HCT116 (cell line): Measurements from ENCODE around the gene PLGRKT. TPM values are rescaled to one million over a fixed set of nuclear protein-coding genes. Genes with fewer than 3 reads are reported as not detected.

ENCODE experiments used
- ATAC-seq: fragments of 200-7000 bp; cut with Tn5 transposase; 2 replicates; pipeline ENCODE4 v1.9.1; 2020; ENCODE audit warnings: mild to moderate bottlenecking, moderate library complexity
- BruUV-seq: library from RNA; stranded (reverse); fragments of 400-500 nt; replicated peaks from 2 replicates; lab custom pipeline; 2021; lab: Mats Ljungman, UMichigan
- CTCF ChIA-PET: fragments of 300-600 bp; sonication (Branson Sonifier 250); formaldehyde crosslinking; loops from one replicate; lab custom pipeline; 2021; ENCODE audit warnings: antibody characterized with exemption; lab: Charles Lee
- POLR2A ChIA-PET: fragments of 300-600, 350-600 bp; sonication (Branson Sonifier 250); formaldehyde crosslinking; loops from one replicate; lab custom pipeline; 2021; ENCODE audit warnings: antibody characterized with exemption; lab: Charles Lee
- RAD21 ChIA-PET, 2 experiments: fragments of 300-600 bp; sonication (Branson Sonifier 250); formaldehyde crosslinking; loops; one replicate each; lab custom pipeline; 2023; ENCODE audit warnings: low total read pairs in 2 of 2; ENCODE audit not compliant: uncharacterized antibody in 2 of 2, unreplicated experiment in 2 of 2, low non-redundant PET in 1 of 2; lab: Charles Lee
- DNase-seq: peaks from one replicate; pipeline ENCODE4 v3.0.0-alpha.2; 2010; ENCODE audit warnings: low read depth, low spot score
- H2AFZ ChIP-seq: fragments of 200-600 bp; shearing (Covaris generic), sonication (generic); 2 replicates; pipeline ENCODE4 v1.6.1; 2017; ENCODE audit warnings: low read depth, mixed run types, mixed read lengths, antibody characterized with exemption, low read length; ENCODE audit not compliant: poor library complexity, severe bottlenecking
- H3K27ac ChIP-seq: 2 replicates; pipeline ENCODE4 v1.5.1; 2012; ENCODE audit warnings: low read depth, low read length
- H3K27me3 ChIP-seq: fragments of 200-600 bp; sonication (generic); 2 replicates; pipeline ENCODE4 v1.6.1; 2016; ENCODE audit warnings: mixed run types, low read length, mixed read lengths; ENCODE audit not compliant: insufficient read depth
- H3K36me3 ChIP-seq, 2 experiments: fragments of 200-500 bp in 1 of 2; fragments of 200-600 bp in 1 of 2; sonication (Bioruptor generic) in 1 of 2; sonication (generic) in 1 of 2; 2 replicates each; pipeline versions ENCODE4 v1.5.1 to v1.6.1; 2014 to 2016; ENCODE audit warnings: low read length in 2 of 2, inconsistent platforms in 1 of 2, mixed read lengths in 1 of 2, mixed run types in 1 of 2; ENCODE audit not compliant: insufficient read depth in 2 of 2, control insufficient read depth in 1 of 2
- H3K4me1 ChIP-seq, 2 experiments: fragments of 200-600 bp in 1 of 2; sonication (generic) in 1 of 2; 2 replicates each; pipeline versions ENCODE4 v1.5.1 to v1.6.1; 2012 to 2017; ENCODE audit warnings: low read length in 2 of 2, inconsistent platforms in 1 of 2, mild to moderate bottlenecking in 1 of 2, mixed read lengths in 1 of 2, mixed run types in 1 of 2, moderate library complexity in 1 of 2; ENCODE audit not compliant: insufficient read depth in 2 of 2, control insufficient read depth in 1 of 2
- H3K4me2 ChIP-seq: fragments of 200-600 bp; sonication (generic); 2 replicates; pipeline ENCODE4 v1.6.1; 2017; ENCODE audit warnings: mixed run types, low read length, mixed read lengths
- H3K4me3 ChIP-seq, 2 experiments: fragments of 200-600 bp in 1 of 2; sonication (generic) in 1 of 2; replicated peaks in 1 of 2; 2 replicates each; pipeline ENCODE4 v1.5.1; 2011 to 2016; ENCODE audit warnings: low read length in 2 of 2, control low read depth in 1 of 2, low read depth in 1 of 2, mild to moderate bottlenecking in 1 of 2, mixed read lengths in 1 of 2, mixed run types in 1 of 2
- H3K79me2 ChIP-seq: fragments of 200-600 bp; sonication (generic); 2 replicates; pipeline ENCODE4 v1.6.1; 2017; ENCODE audit warnings: mild to moderate bottlenecking, mixed run types, low read length, moderate library complexity, mixed read lengths; ENCODE audit not compliant: insufficient read depth
- H3K9ac ChIP-seq: fragments of 200-600 bp; sonication (generic); 2 replicates; pipeline ENCODE4 v1.6.1; 2016; ENCODE audit warnings: low read length, mixed read lengths
- H3K9me2 ChIP-seq: fragments of 200-600 bp; sonication (generic), shearing (Covaris generic); 2 replicates; pipeline ENCODE4 v1.6.1; 2017; ENCODE audit warnings: mixed run types, mild to moderate bottlenecking, moderate library complexity; ENCODE audit not compliant: insufficient read depth
- H3K9me3 ChIP-seq, 2 experiments: fragments of 200-500 bp in 1 of 2; fragments of 200-600 bp in 1 of 2; sonication (Bioruptor generic) in 1 of 2; sonication (generic) in 1 of 2; 2 replicates each; pipeline ENCODE4 v1.6.1; 2014 to 2017; ENCODE audit warnings: low read length in 2 of 2, mixed read lengths in 2 of 2, inconsistent platforms in 1 of 2, low read depth in 1 of 2, mild to moderate bottlenecking in 1 of 2, mixed run types in 1 of 2, moderate library complexity in 1 of 2; ENCODE audit not compliant: control insufficient read depth in 1 of 2, insufficient read depth in 1 of 2
- H4K20me1 ChIP-seq: fragments of 200-600 bp; sonication (generic), shearing (Covaris generic); 2 replicates; pipeline ENCODE4 v1.6.1; 2017; ENCODE audit warnings: mixed run types, mild to moderate bottlenecking, moderate library complexity; ENCODE audit not compliant: insufficient read depth
- CBX3 ChIP-seq: IDR thresholded peaks from 2 replicates; pipeline ENCODE4 v1.6.1; 2012; ENCODE audit warnings: low read depth
- CEBPB ChIP-seq: IDR thresholded peaks from 2 replicates; pipeline ENCODE4 v1.6.1; 2012; ENCODE audit warnings: low read depth
- FOSL1 ChIP-seq: IDR thresholded peaks from 2 replicates; pipeline ENCODE4 v1.6.1; 2012; ENCODE audit warnings: low read depth
- JUND ChIP-seq: IDR thresholded peaks from 2 replicates; pipeline ENCODE4 v1.6.1; 2012
- POLR2A ChIP-seq: IDR thresholded peaks from 2 replicates; pipeline ENCODE4 v1.7.0; 2011; ENCODE audit warnings: borderline replicate concordance; ENCODE audit not compliant: insufficient read depth, insufficient read length; ENCODE audit errors: extremely low read depth
- POLR2AphosphoS5 ChIP-seq: IDR thresholded peaks from 2 replicates; pipeline ENCODE4 v1.6.1; 2011; ENCODE audit warnings: mild to moderate bottlenecking, low read depth, low read length, moderate library complexity
- SP1 ChIP-seq: IDR thresholded peaks from 2 replicates; pipeline ENCODE4 v1.6.1; 2012; ENCODE audit warnings: low read depth
- TCF7L2 ChIP-seq: IDR thresholded peaks from 2 replicates; pipeline ENCODE4 v1.7.0; 2011; ENCODE audit warnings: borderline replicate concordance, inconsistent platforms; ENCODE audit not compliant: insufficient read depth, insufficient read length; ENCODE audit errors: extremely low read depth
- YY1 ChIP-seq: IDR thresholded peaks from 2 replicates; pipeline ENCODE4 v1.6.1; 2011; ENCODE audit warnings: low read length, low read depth, moderate library complexity, mild to moderate bottlenecking; ENCODE audit not compliant: insufficient replicate concordance; ENCODE audit errors: extremely low read depth
- intact Hi-C: fragments of 100-400 bp; cut with micrococcal nuclease; formaldehyde crosslinking; loops from 2 replicates; pipeline ENCODE4 v1.10.0; 2022
- total RNA-seq: library from RNA; stranded (reverse); gene quantifications from one replicate; pipeline ENCODE4 v1.2.1, GENCODE V29; 2021; ENCODE audit not compliant: unreplicated experiment
- TF ChIP-seq, protein P1 (sequence below): IDR thresholded peaks from 2 replicates; pipeline ENCODE4 v1.6.1; 2012
- TF ChIP-seq, protein P2 (sequence below): IDR thresholded peaks from 2 replicates; pipeline ENCODE4 v1.6.1; 2012
- TF ChIP-seq, protein P3 (sequence below): IDR thresholded peaks from 2 replicates; pipeline ENCODE4 v1.6.1; 2011; ENCODE audit warnings: mild to moderate bottlenecking, low read length, moderate library complexity; ENCODE audit not compliant: insufficient replicate concordance; ENCODE audit errors: extremely low read depth

PLGRKT gene
- total RNA-seq, 1 experiment from 2014 or later, result 23.8 TPM

DNA sequence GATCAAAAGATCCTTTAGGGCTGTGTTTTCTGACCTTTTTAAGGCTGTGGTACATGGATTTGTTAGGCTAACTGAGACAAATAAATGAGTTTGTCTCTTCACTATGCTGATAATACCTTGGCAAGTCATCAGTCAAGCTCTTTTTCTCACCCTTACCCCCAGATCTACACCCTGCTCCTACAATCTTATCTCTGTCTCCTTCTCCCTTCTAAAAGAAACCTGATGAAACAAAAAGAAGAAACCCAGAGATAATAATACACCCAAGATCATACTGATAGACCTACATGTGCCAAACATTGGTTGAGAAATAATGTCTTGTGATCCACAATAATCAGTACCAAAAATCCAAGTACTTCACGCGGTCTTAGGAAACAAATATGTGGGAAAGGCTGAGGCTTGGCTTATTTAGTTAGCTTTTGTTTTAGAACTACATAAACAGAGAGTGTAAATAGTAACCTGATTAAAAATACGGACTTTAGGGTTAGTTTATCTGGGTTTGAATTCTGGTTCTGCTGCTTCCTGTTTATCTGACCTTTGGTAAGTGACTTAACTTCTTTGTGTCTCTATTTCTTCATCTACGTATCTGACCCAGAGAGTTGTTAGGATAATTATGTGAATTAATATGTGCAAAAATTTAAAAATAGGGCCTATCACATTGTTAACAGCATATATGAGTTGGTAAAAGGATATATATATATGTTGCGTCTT, 47.8 kb upstream of the PLGRKT start:
- BruUV-seq, result no TSS peak
- TF ChIP-seq SP1 (no peak), JUND (no peak), POLR2A (no peak), FOSL1 (no peak), CEBPB (no peak), POLR2AphosphoS5 (no peak), CBX3 (no peak), YY1 (no peak), TCF7L2 (no peak)
- TF ChIP-seq, protein P1, sequence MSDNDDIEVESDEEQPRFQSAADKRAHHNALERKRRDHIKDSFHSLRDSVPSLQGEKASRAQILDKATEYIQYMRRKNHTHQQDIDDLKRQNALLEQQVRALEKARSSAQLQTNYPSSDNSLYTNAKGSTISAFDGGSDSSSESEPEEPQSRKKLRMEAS, result no peak
- TF ChIP-seq, protein P2, sequence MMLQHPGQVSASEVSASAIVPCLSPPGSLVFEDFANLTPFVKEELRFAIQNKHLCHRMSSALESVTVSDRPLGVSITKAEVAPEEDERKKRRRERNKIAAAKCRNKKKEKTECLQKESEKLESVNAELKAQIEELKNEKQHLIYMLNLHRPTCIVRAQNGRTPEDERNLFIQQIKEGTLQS, result no peak
- TF ChIP-seq, protein P3, sequence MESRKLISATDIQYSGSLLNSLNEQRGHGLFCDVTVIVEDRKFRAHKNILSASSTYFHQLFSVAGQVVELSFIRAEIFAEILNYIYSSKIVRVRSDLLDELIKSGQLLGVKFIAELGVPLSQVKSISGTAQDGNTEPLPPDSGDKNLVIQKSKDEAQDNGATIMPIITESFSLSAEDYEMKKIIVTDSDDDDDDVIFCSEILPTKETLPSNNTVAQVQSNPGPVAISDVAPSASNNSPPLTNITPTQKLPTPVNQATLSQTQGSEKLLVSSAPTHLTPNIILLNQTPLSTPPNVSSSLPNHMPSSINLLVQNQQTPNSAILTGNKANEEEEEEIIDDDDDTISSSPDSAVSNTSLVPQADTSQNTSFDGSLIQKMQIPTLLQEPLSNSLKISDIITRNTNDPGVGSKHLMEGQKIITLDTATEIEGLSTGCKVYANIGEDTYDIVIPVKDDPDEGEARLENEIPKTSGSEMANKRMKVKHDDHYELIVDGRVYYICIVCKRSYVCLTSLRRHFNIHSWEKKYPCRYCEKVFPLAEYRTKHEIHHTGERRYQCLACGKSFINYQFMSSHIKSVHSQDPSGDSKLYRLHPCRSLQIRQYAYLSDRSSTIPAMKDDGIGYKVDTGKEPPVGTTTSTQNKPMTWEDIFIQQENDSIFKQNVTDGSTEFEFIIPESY, result no peak
- TF ChIP-seq, all 23 proteins: peak for 0
- ChIA-PET POLR2A (no interaction called here), RAD21 (no interaction called here), CTCF (no interaction called here)
- Histone ChIP-seq H4K20me1 (no peaks in the 10 kb centered on the region), H3K4me1 (no peaks in the 10 kb centered on the region), H3K9me2 (no peaks in the 10 kb centered on the region), H3K36me3 (no peaks in the 10 kb centered on the region), H3K9me3 (no peaks in the 10 kb centered on the region), H3K27me3 (no peaks in the 10 kb centered on the region), H3K4me3 (no peak overlapping the region), H3K79me2 (no peaks in the 10 kb centered on the region), H3K9ac (no peak overlapping the region), H2AFZ (no peak overlapping the region), H3K4me2 (no peak overlapping the region), H3K27ac (no peak overlapping the region)
- intact Hi-C loops, result no loop called here
- ATAC-seq, result no peak
- no peak for DNase-seq
